ENCODE results near the gene ADAP1.
A peak's percentile ranks its signal among the peaks of the same experiment; 100 is the strongest.

ADAP1 gene

GRCh38 chr7:889391-889790, 65.1 kb downstream of the ADAP1 start:
- no peak for DNase-seq

GRCh38 chr7:889025-889390, 65.5 kb downstream of the ADAP1 start:
- DNase-seq, result no peak

GRCh38 chr7:888081-889024, 66.1 kb downstream of the ADAP1 start:
- DNase-seq, result no peak

GRCh38 chr7:887488-887820, 67.0 kb downstream of the ADAP1 start:
- no peak for DNase-seq

- DNase-seq, result no peak
These were observed 67.6 kb downstream of the ADAP1 start for GRCh38 chr7:886626-887487.

- DNase-seq, result no peak
These were observed 68.4 kb downstream of the ADAP1 start for GRCh38 chr7:885893-886625.

GRCh38 chr7:885261-885892, 69.1 kb downstream of the ADAP1 start:
- DNase-seq, result no peak

- DNase-seq, result no peak
These were observed 70.1 kb downstream of the ADAP1 start for GRCh38 chr7:884191-885003.

- no peak for DNase-seq
These were observed 71.1 kb downstream of the ADAP1 start for GRCh38 chr7:883055-884021.

- DNase-seq, result no peak
These were observed 72.0 kb downstream of the ADAP1 start for GRCh38 chr7:882336-883035.

GRCh38 chr7:881441-882234, 72.8 kb downstream of the ADAP1 start:
- DNase-seq, result no peak

- DNase-seq, result no peak
These were observed 74.0 kb downstream of the ADAP1 start for GRCh38 chr7:880450-880849.

- DNase-seq, result no peak
These were observed 74.8 kb downstream of the ADAP1 start for GRCh38 chr7:879706-880105.

- no peak for DNase-seq
These were observed 75.4 kb downstream of the ADAP1 start for GRCh38 chr7:879093-879492.

- no peak for DNase-seq
These were observed 76.9 kb downstream of the ADAP1 start for GRCh38 chr7:877312-878232.

- no peak for DNase-seq
These were observed 77.5 kb downstream of the ADAP1 start for GRCh38 chr7:876972-877311.

- peak; percentile 92 for DNase-seq
These were observed 78.2 kb downstream of the ADAP1 start, which contains the start of gene GET4 for GRCh38 chr7:876077-876971. TSS of gene GET4 (plus strand) at chr7:876554. CDS start at chr7:876646, 92 bp downstream.
